ENCODE data around the gene FOXO3.

The FOXO3 gene

GRCh38 chr6:108689272-108690161, 128.8 kb downstream of the FOXO3 start:
- DNase-seq: no peak

GRCh38 chr6:108690326-108691049, 129.8 kb downstream of the FOXO3 start:
- no peak for DNase-seq

GRCh38 chr6:108693430-108694154, 132.9 kb downstream of the FOXO3 start:
- no peak for DNase-seq

- DNase-seq: no peak
Measured at GRCh38 chr6:108694816-108695215, 134.1 kb downstream of the FOXO3 start.

- DNase-seq: no peak
Measured at GRCh38 chr6:108697561-108698161, 136.9 kb downstream of the FOXO3 start.

GRCh38 chr6:108698593-108699289, 138.0 kb downstream of the FOXO3 start:
- no peak for DNase-seq

- no peak for DNase-seq
Measured at GRCh38 chr6:108699290-108700041, 138.7 kb downstream of the FOXO3 start.

GRCh38 chr6:108702106-108702851, 141.6 kb downstream of the FOXO3 start:
- DNase-seq: no peak

- DNase-seq: no peak
Measured at GRCh38 chr6:108706649-108707048, 145.9 kb downstream of the FOXO3 start.

- no peak for DNase-seq
Measured at GRCh38 chr6:108707328-108707976, 146.7 kb downstream of the FOXO3 start.

- DNase-seq: no peak
Measured at GRCh38 chr6:108710030-108710429, 149.3 kb downstream of the FOXO3 start.

- DNase-seq: no peak
Measured at GRCh38 chr6:108710551-108710950, 149.8 kb downstream of the FOXO3 start.

- no peak for DNase-seq
Measured at GRCh38 chr6:108711071-108711470, 150.4 kb downstream of the FOXO3 start.

GRCh38 chr6:108711826-108712225, 151.1 kb downstream of the FOXO3 start:
- no peak for DNase-seq

GRCh38 chr6:108712946-108713345, 152.2 kb downstream of the FOXO3 start:
- no peak for DNase-seq

GRCh38 chr6:108714101-108714765, 153.5 kb downstream of the FOXO3 start:
- DNase-seq: no peak

- DNase-seq: no peak
Measured at GRCh38 chr6:108714766-108715414, 154.2 kb downstream of the FOXO3 start.

GRCh38 chr6:108715832-108716231, 155.1 kb downstream of the FOXO3 start:
- no peak for DNase-seq

All from effector CD8-positive, alpha-beta T cell (primary cell).